GM12878 (cell line): ENCODE data around the gene ZNF385A. TPM values are rescaled to one million over a fixed set of nuclear protein-coding genes. Genes with fewer than 3 reads are reported as not detected.
A peak's percentile ranks its signal among the peaks of the same experiment; 100 is the strongest.

Experiments used
- ATAC-seq: fragments of 200-7000 bp; cut with Tn5 transposase; 3 replicates; pipeline ENCODE4 v1.9.1; 2020; ENCODE audit warnings: mild to moderate bottlenecking, moderate library complexity
- BruUV-seq: library from RNA; stranded (reverse); fragments of 400-500 nt; replicated peaks from 2 replicates; lab custom pipeline; 2021; lab: Mats Ljungman, UMichigan
- CTCF ChIA-PET: fragments of 300-600 bp; sonication (Branson Sonifier 250); formaldehyde crosslinking; extraction: SDS; loops from one replicate; lab custom pipeline; 2021; ENCODE audit warnings: inconsistent platforms; lab: Yijun Ruan, JAX
- POLR2A ChIA-PET: fragments of 350-600 bp; formaldehyde crosslinking; extraction: SDS; loops from one replicate; lab custom pipeline; 2021; ENCODE audit warnings: inconsistent platforms; lab: Charles Lee
- RAD21 ChIA-PET: fragments of 300-600 bp; sonication (Branson Sonifier 250); formaldehyde crosslinking; loops from one replicate; lab custom pipeline; 2023; ENCODE audit warnings: antibody characterized with exemption; ENCODE audit not compliant: unreplicated experiment; lab: Charles Lee
- SMC1A ChIA-PET: fragments of 300-600 bp; sonication (Branson Sonifier 250); formaldehyde crosslinking; loops from one replicate; lab custom pipeline; 2023; ENCODE audit not compliant: unreplicated experiment, uncharacterized antibody; lab: Charles Lee
- DNase-seq: peaks from one replicate; pipeline ENCODE4 v3.0.0-alpha.2; 2011; ENCODE audit warnings: low read depth, low spot score
- FAIRE-seq: peaks from 3 replicates; lab custom pipeline; 2011; peaks lifted over from hg19 to GRCh38; lab: Jason Lieb, UNC
- H2AFZ ChIP-seq: 2 replicates; pipeline ENCODE4 v1.6.0; 2011; ENCODE audit warnings: low read depth, low read length, control low read depth; ENCODE audit not compliant: control insufficient read depth
- H3K27ac ChIP-seq: 2 replicates; pipeline ENCODE4 v1.5.1; 2011; ENCODE audit warnings: control low read depth; ENCODE audit not compliant: control insufficient read depth, insufficient read depth
- H3K27me3 ChIP-seq, 2 experiments: replicated peaks in 1 of 2; 2 replicates each; pipeline versions ENCODE4 v1.6.0 to v1.6.1; 2011; ENCODE audit warnings: low read length in 1 of 2; ENCODE audit not compliant: control insufficient read depth in 2 of 2, insufficient read depth in 2 of 2
- H3K36me3 ChIP-seq, 2 experiments: 2 replicates each; pipeline ENCODE4 v1.5.1; 2011; ENCODE audit warnings: low read length in 1 of 2; ENCODE audit not compliant: control insufficient read depth in 2 of 2, insufficient read depth in 2 of 2
- H3K4me1 ChIP-seq: 2 replicates; pipeline ENCODE4 v1.6.1; 2011; ENCODE audit warnings: mild to moderate bottlenecking, low read length, moderate library complexity, mixed read lengths; ENCODE audit not compliant: control insufficient read depth, insufficient read depth
- H3K4me2 ChIP-seq: 2 replicates; pipeline ENCODE4 v1.6.0; 2011; ENCODE audit warnings: control low read depth; ENCODE audit not compliant: control insufficient read depth, insufficient read depth
- H3K4me3 ChIP-seq: fragments of 200-600 bp; sonication (generic); 2 replicates; pipeline ENCODE4 v1.5.1; 2016
- H3K79me2 ChIP-seq: 2 replicates; pipeline ENCODE4 v1.6.0; 2011; ENCODE audit warnings: low read length; ENCODE audit not compliant: control insufficient read depth, insufficient read depth
- H3K9ac ChIP-seq: 2 replicates; pipeline ENCODE4 v1.8.0; 2011; ENCODE audit warnings: low read length, control low read depth, mixed read lengths; ENCODE audit not compliant: control insufficient read depth, insufficient read depth
- H3K9me3 ChIP-seq: replicated peaks from 3 replicates; pipeline ENCODE4 v1.5.1; 2011; ENCODE audit warnings: mild to moderate bottlenecking, low read length; ENCODE audit not compliant: control insufficient read depth, insufficient read depth
- H4K20me1 ChIP-seq: 2 replicates; pipeline ENCODE4 v1.6.0; 2011; ENCODE audit not compliant: control insufficient read depth, insufficient read depth
- NFYB ChIP-seq: IDR thresholded peaks from 2 replicates; pipeline ENCODE4 v1.6.1; 2011; ENCODE audit warnings: low read depth, mild to moderate bottlenecking, low read length, improper control_type of control experiment, moderate library complexity; ENCODE audit not compliant: insufficient read depth
- WGBS: methylation state at CpG from one replicate; pipeline ENCODE4 v1.1.6; 2016; ENCODE audit warnings: low lambda C conversion rate; ENCODE audit not compliant: insufficient replicate concordance, insufficient coverage; ENCODE audit errors: missing lambda C conversion rate; 5-methylcytosine and 5-hydroxymethylcytosine counted together
- in situ Hi-C: fragments of 300-500 bp; cut with MboI; formaldehyde crosslinking; loops from 9 replicates; pipeline ENCODE4 v1.14.3; 2018; ENCODE audit warnings: mixed read lengths
- intact Hi-C: fragments of 100-400 bp; cut with micrococcal nuclease; formaldehyde crosslinking; loops from one replicate; pipeline ENCODE4 v1.14.2; 2022; ENCODE audit not compliant: unreplicated experiment
- polyA plus RNA-seq, 11 experiments: library from polyadenylated mRNA; depleted of rRNA in 4 of 11; unstranded in 6 of 11; stranded (reverse) in 5 of 11; fragments of >200 nt; fragmentation: Nextera tagmentation in 4 of 11; fragmentation: Illumina TruSeq in 1 of 11; extraction: Ambion mirVana in 4 of 11; extraction: Trizol in 1 of 11; gene quantifications; 1 replicate in 1 of 11; 2 replicates in 10 of 11; pipeline versions ENCODE4 v1.2.1 to v1.2.3, GENCODE V29; 2011 to 2016; ENCODE audit warnings: inconsistent platforms in 2 of 11, missing spikeins in 2 of 11, low read depth in 1 of 11
- total RNA-seq, 4 experiments: library from RNA; depleted of rRNA in 3 of 4; stranded (reverse); fragments of >200 nt in 3 of 4; fragmentation: Illumina TruSeq in 1 of 4; extraction: Trizol in 1 of 4; gene quantifications; 2 replicates each; pipeline versions ENCODE4 v1.2.1 to v1.2.3, GENCODE V29; 2013 to 2021
- TF ChIP-seq, protein P1 (sequence below): fragments of 450-650 bp; formaldehyde crosslinking; IDR thresholded peaks from 2 replicates; pipeline ENCODE4 v1.5.0; 2022; ENCODE audit warnings: mild to moderate bottlenecking, missing genetic modification characterization

Gene ZNF385A
- total and polyA plus RNA-seq, 10 of the 15 experiments (the other 5 are each of a cell fraction or from before 2014, with no cell fraction given): 0.26 to 26.1 (median 4.9) TPM

GRCh38 chr12:54412786-54413185 lies 28.3 kb upstream of the ZNF385A start:
- Histone ChIP-seq H3K27ac (no peak overlapping the region; the same call in 1 of the 2 replicates), H3K36me3 (no peaks in the 10 kb centered on the region), H4K20me1 (no peaks in the 10 kb centered on the region), H3K9me3 (no peaks in the 10 kb centered on the region)
- DNase-seq: no peak
- TF ChIP-seq, protein P1, sequence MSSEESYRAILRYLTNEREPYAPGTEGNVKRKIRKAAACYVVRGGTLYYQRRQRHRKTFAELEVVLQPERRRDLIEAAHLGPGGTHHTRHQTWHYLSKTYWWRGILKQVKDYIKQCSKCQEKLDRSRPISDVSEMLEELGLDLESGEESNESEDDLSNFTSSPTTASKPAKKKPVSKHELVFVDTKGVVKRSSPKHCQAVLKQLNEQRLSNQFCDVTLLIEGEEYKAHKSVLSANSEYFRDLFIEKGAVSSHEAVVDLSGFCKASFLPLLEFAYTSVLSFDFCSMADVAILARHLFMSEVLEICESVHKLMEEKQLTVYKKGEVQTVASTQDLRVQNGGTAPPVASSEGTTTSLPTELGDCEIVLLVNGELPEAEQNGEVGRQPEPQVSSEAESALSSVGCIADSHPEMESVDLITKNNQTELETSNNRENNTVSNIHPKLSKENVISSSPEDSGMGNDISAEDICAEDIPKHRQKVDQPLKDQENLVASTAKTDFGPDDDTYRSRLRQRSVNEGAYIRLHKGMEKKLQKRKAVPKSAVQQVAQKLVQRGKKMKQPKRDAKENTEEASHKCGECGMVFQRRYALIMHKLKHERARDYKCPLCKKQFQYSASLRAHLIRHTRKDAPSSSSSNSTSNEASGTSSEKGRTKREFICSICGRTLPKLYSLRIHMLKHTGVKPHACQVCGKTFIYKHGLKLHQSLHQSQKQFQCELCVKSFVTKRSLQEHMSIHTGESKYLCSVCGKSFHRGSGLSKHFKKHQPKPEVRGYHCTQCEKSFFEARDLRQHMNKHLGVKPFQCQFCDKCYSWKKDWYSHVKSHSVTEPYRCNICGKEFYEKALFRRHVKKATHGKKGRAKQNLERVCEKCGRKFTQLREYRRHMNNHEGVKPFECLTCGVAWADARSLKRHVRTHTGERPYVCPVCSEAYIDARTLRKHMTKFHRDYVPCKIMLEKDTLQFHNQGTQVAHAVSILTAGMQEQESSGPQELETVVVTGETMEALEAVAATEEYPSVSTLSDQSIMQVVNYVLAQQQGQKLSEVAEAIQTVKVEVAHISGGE: no peak
- TF ChIP-seq NFYB: 0 out of 2 replicates have a peak, but pooled peaks have one; percentile 14
- TF ChIP-seq, all 136 proteins: peak for 1
- WGBS: 59% methylated on average over 3 of the region's 3 CpGs
- Histone ChIP-seq H3K4me2 (peak overlapping the region; percentile 85), H3K79me2 (no peaks in the 10 kb centered on the region), H3K9ac (no peak overlapping the region), H3K4me1 (peaks cover 16% of the 10 kb centered on the region), H2AFZ (peak overlapping the region; percentile 59), H3K4me3 (peak overlapping the region; percentile 52; the same call in 1 of the 2 replicates), H3K27me3 (peaks cover 0 to 3% of the 10 kb centered on the region in 2 experiments; a peak in 1 of 4 replicates)
- POLR2A ChIA-PET: interaction anchor here (1.5 to 8.4 kb wide), 2 partner anchors 12 to 25 kb away, joined by 3 to 41 read pairs; no protein-coding TSS in a partner anchor
- intact Hi-C loops: no loop called here
- no TSS peak for BruUV-seq
- peak; percentile 32 for ATAC-seq
- RAD21 ChIA-PET: interaction anchor here (0.6 to 4.1 kb wide), 5 partner anchors 13 to 198 kb away, joined by 3 to 34 read pairs (median 5); partner anchors contain the start of genes NCKAP1L and ZNF385A
- FAIRE-seq: no peak
- SMC1A ChIA-PET: interaction anchor here (0.7 to 4.2 kb wide), 5 partner anchors 13 to 1092 kb away, joined by 3 to 41 read pairs (median 3); partner anchors contain the start of gene AAAS
- CTCF ChIA-PET: interaction anchor here (0.6 to 13.8 kb wide), 7 partner anchors 12 to 187 kb away, joined by 3 to 251 read pairs (median 4); no protein-coding TSS in a partner anchor
- in situ Hi-C loops: no loop called here
